PC-9 (cell line): ENCODE measurements around the gene PCDHA1. TPM values are rescaled to one million over a fixed set of nuclear protein-coding genes. Genes with fewer than 3 reads are reported as not detected.

ENCODE experiments used
- BruUV-seq: library from RNA; stranded (reverse); fragments of 400-500 nt; replicated peaks from 2 replicates; lab custom pipeline; 2021; lab: Mats Ljungman, UMichigan
- CTCF ChIA-PET: fragments of 300-600 bp; sonication (Branson Sonifier 250); formaldehyde crosslinking; loops from one replicate; lab custom pipeline; 2022; ENCODE audit warnings: antibody characterized with exemption; lab: Charles Lee
- POLR2A ChIA-PET: fragments of 300-600 bp; sonication (Branson Sonifier 250); formaldehyde crosslinking; loops from one replicate; lab custom pipeline; 2022; ENCODE audit warnings: antibody characterized with exemption; ENCODE audit not compliant: unreplicated experiment; lab: Charles Lee
- DNase-seq, 2 experiments: peaks; one replicate each; pipeline versions ENCODE4 v3.0.0 to v3.0.0-alpha.2; 2015 to 2022; ENCODE audit warnings: mixed read lengths in 1 of 2
- H2AFZ ChIP-seq: fragments of 200-600 bp; sonication (generic); 2 replicates; pipeline ENCODE4 v1.8.1; 2017; ENCODE audit warnings: antibody characterized with exemption
- H3F3A ChIP-seq: fragments of 200-600 bp; sonication (generic); 2 replicates; pipeline ENCODE4 v1.8.1; 2017; ENCODE audit warnings: antibody characterized with exemption, mild to moderate bottlenecking, low read depth; ENCODE audit not compliant: insufficient read depth
- H3K27ac ChIP-seq: fragments of 200-600 bp; sonication (generic); 2 replicates; pipeline ENCODE4 v1.6.1; 2016; ENCODE audit warnings: mixed run types
- H3K27me3 ChIP-seq: fragments of 200-600 bp; sonication (generic); 2 replicates; pipeline ENCODE4 v1.6.1; 2016; ENCODE audit warnings: low read depth, mixed run types; ENCODE audit not compliant: insufficient read depth
- H3K36me3 ChIP-seq: fragments of 200-600 bp; sonication (generic); 2 replicates; pipeline ENCODE4 v1.6.1; 2016; ENCODE audit warnings: low read depth, mixed run types
- H3K4me1 ChIP-seq: fragments of 200-600 bp; sonication (generic); replicated peaks from 2 replicates; pipeline ENCODE4 v1.6.1; 2016; ENCODE audit warnings: mixed run types; ENCODE audit not compliant: insufficient read depth
- H3K4me2 ChIP-seq: fragments of 200-600 bp; sonication (generic); 2 replicates; pipeline ENCODE4 v1.6.1; 2017; ENCODE audit warnings: mixed run types
- H3K4me3 ChIP-seq: fragments of 200-600 bp; sonication (generic); 2 replicates; pipeline ENCODE4 v1.6.1; 2016; ENCODE audit warnings: mixed run types
- H3K79me2 ChIP-seq: fragments of 200-600 bp; sonication (generic); 2 replicates; pipeline ENCODE4 v1.6.1; 2017; ENCODE audit warnings: low read depth, mixed run types
- H3K9me2 ChIP-seq: fragments of 200-600 bp; sonication (generic); 2 replicates; pipeline ENCODE4 v1.8.1; 2017; ENCODE audit warnings: mild to moderate bottlenecking; ENCODE audit not compliant: insufficient read depth
- H3K9me3 ChIP-seq: fragments of 200-600 bp; sonication (generic); 2 replicates; pipeline ENCODE4 v1.8.1; 2016; ENCODE audit warnings: low read depth; ENCODE audit not compliant: insufficient read depth
- H4K20me1 ChIP-seq: fragments of 200-600 bp; sonication (generic); 2 replicates; pipeline ENCODE4 v1.8.1; 2017; ENCODE audit not compliant: insufficient read depth
- EZH2 ChIP-seq: fragments of 200-600 bp; sonication (generic); IDR thresholded peaks from 2 replicates; pipeline ENCODE4 v1.8.0; 2017; ENCODE audit warnings: antibody characterized with exemption, low read depth
- intact Hi-C: fragments of 100-400 bp; cut with micrococcal nuclease; formaldehyde crosslinking; loops from one replicate; pipeline ENCODE4 v1.10.0; 2022; ENCODE audit not compliant: unreplicated experiment
- total RNA-seq: library from RNA; stranded (reverse); gene quantifications from 2 replicates; pipeline ENCODE4 v1.2.3, GENCODE V29; 2021
- TF ChIP-seq, protein P1 (sequence below): fragments of 200-600 bp; sonication (generic); conservative IDR thresholded peaks from 2 replicates; pipeline ENCODE4 v1.6.1; 2017; ENCODE audit warnings: mixed run types, antibody characterized with exemption, mild to moderate bottlenecking, moderate library complexity

The PCDHA1 gene
- total RNA-seq, 1 experiment from 2014 or later = not detected

DNA sequence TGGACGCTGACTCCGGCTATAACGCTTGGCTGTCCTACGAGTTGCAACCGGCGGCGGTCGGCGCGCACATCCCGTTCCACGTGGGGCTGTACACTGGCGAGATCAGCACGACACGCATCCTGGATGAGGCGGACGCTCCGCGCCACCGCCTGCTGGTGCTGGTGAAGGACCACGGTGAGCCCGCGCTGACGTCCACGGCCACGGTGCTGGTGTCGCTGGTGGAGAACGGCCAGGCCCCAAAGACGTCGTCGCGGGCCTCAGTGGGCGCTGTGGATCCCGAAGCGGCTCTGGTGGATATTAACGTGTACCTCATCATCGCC, 91.3 kb downstream of the PCDHA1 start:
- no peaks in the 10 kb centered on the region for H3K27me3 ChIP-seq
- H3K36me3 ChIP-seq = no peaks in the 10 kb centered on the region
- H3K9me3 ChIP-seq = no peaks in the 10 kb centered on the region
- no peaks in the 10 kb centered on the region for H3K9me2 ChIP-seq
- H3F3A ChIP-seq = no peaks in the 10 kb centered on the region
- H3K4me2 ChIP-seq = no peak overlapping the region
- no peak overlapping the region for H3K27ac ChIP-seq
- no peaks in the 10 kb centered on the region for H3K4me1 ChIP-seq
- no peaks in the 10 kb centered on the region for H3K79me2 ChIP-seq
- ChIA-PET CTCF (no interaction called here), POLR2A (no interaction called here)
- TF ChIP-seq EZH2 = no peak
- TF ChIP-seq, protein P1, sequence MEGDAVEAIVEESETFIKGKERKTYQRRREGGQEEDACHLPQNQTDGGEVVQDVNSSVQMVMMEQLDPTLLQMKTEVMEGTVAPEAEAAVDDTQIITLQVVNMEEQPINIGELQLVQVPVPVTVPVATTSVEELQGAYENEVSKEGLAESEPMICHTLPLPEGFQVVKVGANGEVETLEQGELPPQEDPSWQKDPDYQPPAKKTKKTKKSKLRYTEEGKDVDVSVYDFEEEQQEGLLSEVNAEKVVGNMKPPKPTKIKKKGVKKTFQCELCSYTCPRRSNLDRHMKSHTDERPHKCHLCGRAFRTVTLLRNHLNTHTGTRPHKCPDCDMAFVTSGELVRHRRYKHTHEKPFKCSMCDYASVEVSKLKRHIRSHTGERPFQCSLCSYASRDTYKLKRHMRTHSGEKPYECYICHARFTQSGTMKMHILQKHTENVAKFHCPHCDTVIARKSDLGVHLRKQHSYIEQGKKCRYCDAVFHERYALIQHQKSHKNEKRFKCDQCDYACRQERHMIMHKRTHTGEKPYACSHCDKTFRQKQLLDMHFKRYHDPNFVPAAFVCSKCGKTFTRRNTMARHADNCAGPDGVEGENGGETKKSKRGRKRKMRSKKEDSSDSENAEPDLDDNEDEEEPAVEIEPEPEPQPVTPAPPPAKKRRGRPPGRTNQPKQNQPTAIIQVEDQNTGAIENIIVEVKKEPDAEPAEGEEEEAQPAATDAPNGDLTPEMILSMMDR = no peak
- no peak for DNase-seq
- intact Hi-C loops = no loop called here
- no peak overlapping the region for H2AFZ ChIP-seq
- no peaks in the 10 kb centered on the region for H4K20me1 ChIP-seq
- no peak overlapping the region for H3K4me3 ChIP-seq
- no TSS peak for BruUV-seq

DNA sequence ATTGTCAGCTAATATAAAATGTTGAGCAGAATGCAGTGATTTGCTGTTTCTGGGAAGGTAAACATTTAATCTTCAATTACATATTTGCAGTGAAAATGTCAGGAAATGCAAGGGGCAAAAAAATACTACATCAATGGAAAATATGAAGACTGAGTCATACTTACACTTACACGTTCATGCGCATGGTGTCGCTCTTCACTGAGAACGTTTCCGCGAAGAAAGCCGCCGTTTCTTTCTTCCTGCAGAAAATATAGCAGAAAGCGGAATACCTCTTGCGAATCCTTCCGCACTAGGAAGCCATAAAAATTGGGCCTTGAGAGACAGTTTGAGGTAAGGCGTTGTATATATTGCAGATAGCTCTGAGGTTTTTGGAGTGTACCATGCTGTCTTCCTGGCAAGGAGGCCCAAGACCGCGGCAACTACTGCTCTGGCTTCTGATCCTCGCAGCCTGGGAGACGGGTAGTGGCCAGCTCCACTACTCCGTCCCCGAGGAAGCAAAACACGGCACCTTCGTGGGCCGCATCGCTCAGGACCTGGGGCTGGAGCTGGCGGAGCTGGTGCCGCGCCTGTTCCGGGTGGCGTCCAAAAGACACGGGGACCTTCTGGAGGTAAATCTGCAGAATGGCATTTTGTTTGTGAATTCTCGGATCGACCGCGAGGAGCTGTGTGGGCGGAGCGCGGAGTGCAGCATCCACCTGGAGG, 96.1 kb downstream of the PCDHA1 start, which contains the start of gene PCDHA13:
PCDHA13 (plus strand) TSS at position 236 of the 702 bp plus-strand sequence; CDS start at position 381, 145 bp downstream.
- no peaks in the 10 kb centered on the region for H3K79me2 ChIP-seq
- H3K4me2 ChIP-seq = no peak within 1 kb of the TSS
- no peak within 1 kb of the TSS for H2AFZ ChIP-seq
- H3K4me3 ChIP-seq = no peak within 1 kb of the TSS
- TF ChIP-seq, protein P1 = no peak
- TF ChIP-seq EZH2 = no peak
- H3K4me1 ChIP-seq = no peaks in the 10 kb centered on the region
- no peak within 1 kb of the TSS for H3K27ac ChIP-seq
- no peaks in the 10 kb centered on the region; the same call in 1 of the 2 replicates for H3K9me2 ChIP-seq
- H3K9me3 ChIP-seq = peaks cover 6% of the 10 kb centered on the region
- no TSS peak for BruUV-seq
- ChIA-PET CTCF (interaction anchor here (0.9 kb wide), 1 partner anchor 158 kb away, joined by 5 read pairs; no protein-coding TSS in a partner anchor), POLR2A (no interaction called here)
- no peaks in the 10 kb centered on the region for H4K20me1 ChIP-seq
- no peaks in the 10 kb centered on the region for H3K36me3 ChIP-seq
- DNase-seq = no peak
- no peaks in the 10 kb centered on the region for H3F3A ChIP-seq
- H3K27me3 ChIP-seq = no peaks in the 10 kb centered on the region
- intact Hi-C loops = loop anchor here (1.0 to 5.0 kb wide), 2 partner anchors 40 to 158 kb away; no protein-coding TSS in a partner anchor

DNA sequence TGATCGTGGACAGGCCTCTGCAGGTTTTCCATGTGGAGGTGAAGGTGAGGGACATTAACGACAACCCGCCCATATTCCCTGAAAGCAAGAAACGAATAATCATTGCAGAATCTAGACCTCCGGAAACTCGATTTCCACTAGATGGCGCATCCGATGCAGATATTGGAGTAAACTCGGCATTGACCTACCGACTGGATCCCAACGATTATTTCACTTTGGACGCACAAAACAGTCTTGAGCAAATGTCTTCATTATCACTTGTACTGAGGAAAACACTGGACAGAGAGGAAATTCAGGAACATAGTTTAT, 96.6 kb downstream of the PCDHA1 start:
- BruUV-seq = no TSS peak
- Histone ChIP-seq H3K9me2 (no peaks in the 10 kb centered on the region; the same call in 1 of the 2 replicates), H4K20me1 (no peaks in the 10 kb centered on the region), H3K4me3 (no peak overlapping the region), H3K79me2 (no peaks in the 10 kb centered on the region), H3K4me2 (no peak overlapping the region), H3K36me3 (no peaks in the 10 kb centered on the region), H3K9me3 (peaks cover 6% of the 10 kb centered on the region), H3K27ac (no peak overlapping the region), H3K4me1 (no peaks in the 10 kb centered on the region), H3F3A (no peaks in the 10 kb centered on the region), H2AFZ (no peak overlapping the region), H3K27me3 (0 out of 2 replicates have a peak, but pooled peaks cover under 1% of the 10 kb centered on the region)
- TF ChIP-seq, protein P1 = 0 out of 2 replicates have a peak, but pooled peaks have one; percentile 26
- no peak for TF ChIP-seq EZH2
- POLR2A ChIA-PET = no interaction called here
- DNase-seq = no peak
- intact Hi-C loops = loop anchor here (1.0 to 5.0 kb wide), 2 partner anchors 40 to 158 kb away; no protein-coding TSS in a partner anchor
- CTCF ChIA-PET = interaction anchor here (0.9 kb wide), 1 partner anchor 157 kb away, joined by 5 read pairs; no protein-coding TSS in a partner anchor
